CD4-positive, alpha-beta memory T cell (primary cell): ENCODE results near the gene ISYNA1. TPM values are rescaled to one million over a fixed set of nuclear protein-coding genes. Genes with fewer than 3 reads are reported as not detected.

Source experiments
- CTCF ChIA-PET: fragments of 350-600 bp; sonication (Branson Sonifier 250); formaldehyde crosslinking; loops from one replicate; lab custom pipeline; 2021; ENCODE audit warnings: inconsistent platforms; ENCODE audit not compliant: partially characterized antibody; lab: Charles Lee
- POLR2A ChIA-PET: fragments of 350-600 bp; sonication (Branson Sonifier 250); formaldehyde crosslinking; loops from one replicate; lab custom pipeline; 2021; ENCODE audit not compliant: partially characterized antibody; lab: Charles Lee
- DNase-seq, 5 donors: peaks; one replicate each; pipeline versions ENCODE4 v3.0.0 to v3.0.0-alpha.2; 2020 to 2022; ENCODE audit warnings: mixed read lengths in 1 of 5
- H3K27ac ChIP-seq: one replicate; pipeline ENCODE4 v1.7.0; 2013; ENCODE audit warnings: low read depth, low read length
- H3K27me3 ChIP-seq: 2 replicates; pipeline ENCODE4 v1.7.0; 2013; ENCODE audit warnings: mild to moderate bottlenecking, low read length, moderate library complexity; ENCODE audit not compliant: insufficient read depth
- H3K36me3 ChIP-seq: 2 replicates; pipeline ENCODE4 v1.7.0; 2013; ENCODE audit warnings: mild to moderate bottlenecking, low read length, moderate library complexity; ENCODE audit not compliant: insufficient read depth
- H3K4me1 ChIP-seq: 2 replicates; pipeline ENCODE4 v1.7.0; 2013; ENCODE audit warnings: mild to moderate bottlenecking, low read length, moderate library complexity; ENCODE audit not compliant: insufficient read depth
- H3K4me3 ChIP-seq, 2 donors: one replicate each; pipeline ENCODE4 v1.7.0; 2013; ENCODE audit warnings: low read length in 2 of 2, mild to moderate bottlenecking in 1 of 2
- H3K9me3 ChIP-seq, 2 donors: one replicate each; pipeline ENCODE4 v1.7.0; 2013; ENCODE audit warnings: low read length in 2 of 2, control low read depth in 1 of 2; ENCODE audit not compliant: control insufficient read depth in 1 of 2
- H3K27ac Mint-ChIP-seq, 7 donors: one replicate each; pipeline ENCODE4 v1.8.0; 2020 to 2021; ENCODE audit warnings: mixed read lengths in 7 of 7, mild to moderate bottlenecking in 6 of 7, inconsistent platforms in 3 of 7, moderate library complexity in 3 of 7
- H3K27me3 Mint-ChIP-seq, 2 donors: one replicate each; pipeline ENCODE4 v1.8.0; 2020 to 2021; ENCODE audit warnings: mixed read lengths in 2 of 2
- H3K36me3 Mint-ChIP-seq, 2 donors: one replicate each; pipeline ENCODE4 v1.8.0; 2020 to 2021; ENCODE audit warnings: mixed read lengths in 2 of 2, inconsistent platforms in 1 of 2, mild to moderate bottlenecking in 1 of 2
- H3K4me1 Mint-ChIP-seq, 4 donors: one replicate each; pipeline ENCODE4 v1.8.0; 2020 to 2021; ENCODE audit warnings: mixed read lengths in 4 of 4, mild to moderate bottlenecking in 1 of 4
- H3K4me3 Mint-ChIP-seq, 8 donors: one replicate each; pipeline ENCODE4 v1.8.0; 2020 to 2021; ENCODE audit warnings: mixed read lengths in 8 of 8, mild to moderate bottlenecking in 7 of 8, moderate library complexity in 6 of 8, inconsistent platforms in 3 of 8
- H3K9me3 Mint-ChIP-seq, 8 donors: one replicate each; pipeline ENCODE4 v1.8.0; 2020 to 2021; ENCODE audit warnings: mixed read lengths in 8 of 8, mild to moderate bottlenecking in 5 of 8, inconsistent platforms in 3 of 8, moderate library complexity in 1 of 8
- intact Hi-C: fragments of 100-400 bp; cut with micrococcal nuclease; formaldehyde crosslinking; loops from one replicate; pipeline ENCODE4 v1.15.1; 2023
- polyA plus RNA-seq, 2 donors: library from polyadenylated mRNA; unstranded; fragments of 300-500 nt; fragmentation: Illumina TruSeq; gene quantifications; one replicate each; pipeline ENCODE4 v1.2.3, GENCODE V29; 2021
- total RNA-seq, 2 experiments: library from RNA; stranded (reverse); gene quantifications; one replicate each; pipeline ENCODE4 v1.2.3, GENCODE V29; 2021

ISYNA1 gene
- total and polyA plus RNA-seq, 4 experiments from 2014 or later: 27.5 to 43.2 (median 36.7) TPM

- peaks cover 8 to 44% (median 19%) of the 10 kb centered on the region in 4 donors for H3K4me1 Mint-ChIP-seq
- H3K27me3 Mint-ChIP-seq: no peaks in the 10 kb centered on the region
- Histone ChIP-seq H3K27me3 (no peaks in the 10 kb centered on the region), H3K4me1 (peaks cover 52% of the 10 kb centered on the region), H3K4me3 (no peak overlapping the region), H3K27ac (peak overlapping the region; percentile 87), H3K36me3 (no peaks in the 10 kb centered on the region), H3K9me3 (no peaks in the 10 kb centered on the region)
- H3K9me3 Mint-ChIP-seq: no peaks in the 10 kb centered on the region
- H3K4me3 Mint-ChIP-seq: peak overlapping the region in 4 of 8 donors; percentile 34 to 64 (median 52)
- peaks cover 0 to 3% of the 10 kb centered on the region in 2 donors for H3K36me3 Mint-ChIP-seq
- intact Hi-C loops: no loop called here
- H3K27ac Mint-ChIP-seq: peak overlapping the region in 6 of 7 donors; percentile 86 to 95 (median 90)
- CTCF ChIA-PET: interaction anchor here (0.5 kb wide), 1 partner anchor 140 kb away, joined by 3 read pairs; no protein-coding TSS in a partner anchor
- POLR2A ChIA-PET: interaction anchor here (1.0 to 14.5 kb wide), 2 partner anchors 10 to 13 kb away, joined by 3 to 238 read pairs; partner anchors contain the start of gene SSBP4
- DNase-seq: no peak
These were observed 7.4 kb downstream of the ISYNA1 start for GRCh38 chr19:18430417-18431144.

GRCh38 chr19:18429717-18430416 lies 8.1 kb downstream of the ISYNA1 start:
- Mint-ChIP-seq H3K36me3 (peaks cover 0 to 3% of the 10 kb centered on the region in 2 donors), H3K27me3 (no peaks in the 10 kb centered on the region), H3K27ac (peak overlapping the region; percentile 86 to 95 (median 91)), H3K9me3 (no peaks in the 10 kb centered on the region), H3K4me3 (peak overlapping the region; percentile 25 to 77 (median 62)), H3K4me1 (peaks cover 8 to 48% (median 24%) of the 10 kb centered on the region in 4 donors)
- DNase-seq: no peak
- CTCF ChIA-PET: interaction anchor here (0.5 kb wide), 1 partner anchor 141 kb away, joined by 3 read pairs; no protein-coding TSS in a partner anchor
- Histone ChIP-seq H3K9me3 (no peaks in the 10 kb centered on the region), H3K27me3 (no peaks in the 10 kb centered on the region), H3K36me3 (no peaks in the 10 kb centered on the region), H3K27ac (peak overlapping the region; percentile 87), H3K4me3 (peak overlapping the region in 1 of 2 donors; percentile 49), H3K4me1 (peaks cover 59% of the 10 kb centered on the region)
- POLR2A ChIA-PET: interaction anchor here (1.4 to 14.5 kb wide), 4 partner anchors 11 to 149 kb away, joined by 4 to 238 read pairs (median 13); partner anchors contain the start of genes ELL, JUND and SSBP4
- intact Hi-C loops: loop anchor here (1.0 kb wide), 2 partner anchors 7 to 11 kb away; partner anchors contain the start of gene SSBP4

DNA sequence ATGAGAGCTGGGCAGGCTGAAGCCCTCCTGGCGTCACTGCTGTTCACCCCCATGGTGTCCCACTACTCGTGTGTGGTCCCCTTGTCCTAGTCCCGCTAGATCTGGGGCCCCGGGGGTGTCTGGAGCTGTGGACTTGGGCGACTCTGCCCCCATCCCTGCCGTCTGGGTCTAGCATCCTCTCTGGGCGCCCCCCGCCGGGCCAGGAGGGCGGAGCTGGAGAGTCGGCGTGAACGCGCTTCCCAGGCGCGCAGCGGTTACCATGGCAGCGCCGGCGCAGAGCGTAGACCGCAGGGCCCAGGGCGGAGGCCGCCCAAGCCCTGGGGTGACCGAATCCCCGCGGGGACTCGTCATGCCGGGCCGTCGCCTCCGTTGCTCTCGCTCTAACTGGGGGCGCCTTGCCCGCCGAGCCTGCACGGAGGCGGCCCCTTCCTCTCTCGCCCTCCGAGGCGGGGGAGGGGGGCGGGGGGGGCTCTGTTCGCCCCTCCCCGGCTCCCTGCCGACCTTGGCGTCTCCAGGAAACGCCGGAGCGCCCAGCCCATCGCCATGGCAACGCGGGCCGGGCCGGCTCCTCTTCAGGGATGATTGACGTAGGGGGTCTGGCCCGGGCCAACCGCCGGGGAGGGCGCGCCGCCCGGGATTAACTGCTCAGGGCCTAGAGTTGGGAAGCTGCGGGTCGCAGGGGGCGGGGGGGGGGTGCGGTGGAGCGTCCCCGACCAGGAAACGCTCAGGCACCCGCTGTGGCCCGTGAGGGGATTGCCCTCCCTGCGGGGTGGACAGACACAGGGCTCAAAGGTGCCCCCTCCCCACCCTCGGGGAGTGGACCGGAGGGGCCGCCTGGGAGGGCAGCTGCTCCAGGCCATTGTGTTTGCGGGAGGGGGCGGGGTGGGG lies 8.9 kb downstream of the ISYNA1 start:
- ChIA-PET CTCF (interaction anchor here (1.0 to 1.5 kb wide), 2 partner anchors 11 to 33 kb away, joined by 3 to 5 read pairs; no protein-coding TSS in a partner anchor), POLR2A (interaction anchor here (0.6 to 14.5 kb wide), 11 partner anchors 8 to 491 kb away, joined by 3 to 238 read pairs (median 5); partner anchors contain the start of genes ELL, ISYNA1, JUND and KXD1)
- peak overlapping the region in 1 of 2 donors; percentile 49 for H3K4me3 ChIP-seq
- peak overlapping the region; percentile 21 to 72 (median 44) for H3K4me3 Mint-ChIP-seq
- peak; percentile 90 to 93 (median 91) for DNase-seq
- no peaks in the 10 kb centered on the region for H3K9me3 ChIP-seq
- H3K36me3 Mint-ChIP-seq: peaks cover 0 to 3% of the 10 kb centered on the region in 2 donors
- H3K27ac Mint-ChIP-seq: peak overlapping the region; percentile 87 to 95 (median 91)
- peak overlapping the region; percentile 87 for H3K27ac ChIP-seq
- peaks cover 67% of the 10 kb centered on the region for H3K4me1 ChIP-seq
- no peaks in the 10 kb centered on the region for H3K27me3 ChIP-seq
- intact Hi-C loops: loop anchor here (1.0 kb wide), 2 partner anchors 8 to 10 kb away; partner anchors contain the start of gene SSBP4
- H3K9me3 Mint-ChIP-seq: no peaks in the 10 kb centered on the region
- no peaks in the 10 kb centered on the region for H3K27me3 Mint-ChIP-seq
- H3K4me1 Mint-ChIP-seq: peaks cover 14 to 48% (median 30%) of the 10 kb centered on the region in 4 donors
- no peaks in the 10 kb centered on the region for H3K36me3 ChIP-seq

- Histone ChIP-seq H3K9me3 (no peaks in the 10 kb centered on the region), H3K4me3 (peak overlapping the region in 1 of 2 donors; percentile 49), H3K36me3 (no peaks in the 10 kb centered on the region), H3K27ac (peak overlapping the region; percentile 87), H3K4me1 (peaks cover 75% of the 10 kb centered on the region), H3K27me3 (no peaks in the 10 kb centered on the region)
- no peaks in the 10 kb centered on the region for H3K9me3 Mint-ChIP-seq
- ChIA-PET CTCF (interaction anchor here (1.0 to 1.5 kb wide), 3 partner anchors 12 to 34 kb away, joined by 3 to 5 read pairs (median 3); no protein-coding TSS in a partner anchor), POLR2A (interaction anchor here (1.0 to 14.5 kb wide), 9 partner anchors 9 to 148 kb away, joined by 3 to 238 read pairs (median 5); partner anchors contain the start of genes ELL, ISYNA1, JUND and KXD1)
- intact Hi-C loops: no loop called here
- peaks cover 0 to 3% of the 10 kb centered on the region in 2 donors for H3K36me3 Mint-ChIP-seq
- H3K4me1 Mint-ChIP-seq: peaks cover 18 to 55% (median 37%) of the 10 kb centered on the region in 4 donors
- DNase-seq: no peak
- H3K27ac Mint-ChIP-seq: peak overlapping the region; percentile 61 to 92 (median 87)
- H3K4me3 Mint-ChIP-seq: peak overlapping the region in 6 of 8 donors; percentile 21 to 60 (median 35)
- H3K27me3 Mint-ChIP-seq: no peaks in the 10 kb centered on the region
These were observed 9.7 kb downstream of the ISYNA1 start for GRCh38 chr19:18428173-18428786.

DNA sequence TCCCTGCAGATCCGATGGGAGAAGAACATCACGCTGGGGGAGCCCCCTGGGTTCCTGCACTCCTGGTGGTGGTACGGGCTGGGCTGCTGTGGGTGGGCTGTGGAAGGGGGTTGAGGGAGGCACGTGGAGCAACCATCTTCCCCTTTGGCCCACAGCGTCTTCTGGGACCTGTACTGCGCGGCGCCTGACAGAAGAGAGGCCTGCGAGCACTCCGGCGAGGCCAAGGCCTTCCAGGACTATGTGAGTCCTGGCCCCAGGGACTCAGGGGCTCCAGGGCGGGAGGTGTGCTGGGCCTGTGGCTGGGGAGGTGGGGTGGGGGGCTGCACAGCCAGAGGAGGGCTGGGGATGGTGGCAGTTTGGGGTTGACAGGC lies 10.2 kb downstream of the ISYNA1 start:
- peak overlapping the region in 6 of 7 donors; percentile 52 to 87 (median 76) for H3K27ac Mint-ChIP-seq
- no peaks in the 10 kb centered on the region for H3K9me3 Mint-ChIP-seq
- H3K36me3 Mint-ChIP-seq: peaks cover 0 to 7% of the 10 kb centered on the region in 2 donors
- ChIA-PET CTCF (interaction anchor here (1.1 to 1.5 kb wide), 2 partner anchors 13 to 34 kb away, joined by 3 to 5 read pairs; no protein-coding TSS in a partner anchor), POLR2A (interaction anchor here (1.3 to 14.5 kb wide), 4 partner anchors 10 to 147 kb away, joined by 3 to 238 read pairs (median 12); partner anchors contain the start of genes ISYNA1, JUND, KXD1 and SSBP4)
- intact Hi-C loops: no loop called here
- Histone ChIP-seq H3K4me3 (no peak overlapping the region), H3K27ac (no peak overlapping the region), H3K4me1 (peaks cover 75% of the 10 kb centered on the region), H3K9me3 (no peaks in the 10 kb centered on the region), H3K36me3 (no peaks in the 10 kb centered on the region), H3K27me3 (no peaks in the 10 kb centered on the region)
- no peaks in the 10 kb centered on the region for H3K27me3 Mint-ChIP-seq
- H3K4me1 Mint-ChIP-seq: peaks cover 23 to 61% (median 42%) of the 10 kb centered on the region in 4 donors
- no peak overlapping the region for H3K4me3 Mint-ChIP-seq
- DNase-seq: no peak
